Activated gamma-delta T cell (primary cell): ENCODE measurements around the gene GIMAP5.

ENCODE experiments used
- DNase-seq: peaks from one replicate; lab custom pipeline; 2025; lab: John Stamatoyannopoulos, UW
- total RNA-seq, 2 donors: gene quantifications; one replicate each; lab custom pipeline; 2026; lab: John Stamatoyannopoulos, UW

The GIMAP5 gene
- total RNA-seq = 93.6 to 141 reads per million in 2 donors

- DNase-seq = no peak
Measured at GRCh38 chr7:150737265-150738055, at the start of gene GIMAP5. GIMAP5 (plus strand) TSS chr7:150737418; CDS start chr7:150740885, 3,467 bp downstream.

GRCh38 chr7:150688630-150689029 is 48.6 kb upstream of the GIMAP5 start:
- no peak for DNase-seq

- DNase-seq = no peak
Measured at GRCh38 chr7:150695654-150696053, 41.6 kb upstream of the GIMAP5 start.

- no peak for DNase-seq
Measured at GRCh38 chr7:150703209-150703608, 34.0 kb upstream of the GIMAP5 start.

- no peak for DNase-seq
Measured at GRCh38 chr7:150715293-150715692, 21.9 kb upstream of the GIMAP5 start.

- DNase-seq = no peak
Measured at GRCh38 chr7:150715738-150716137, 21.5 kb upstream of the GIMAP5 start.

- DNase-seq = no peak
Measured at GRCh38 chr7:150716368-150716767, 20.9 kb upstream of the GIMAP5 start, which contains the start of gene GIMAP1. GIMAP1 (plus strand) TSS chr7:150716613; CDS start chr7:150719048, 2,435 bp downstream.

GRCh38 chr7:150716939-150717338 is 20.3 kb upstream of the GIMAP5 start:
- DNase-seq = no peak

- DNase-seq = no peak
Measured at GRCh38 chr7:150717814-150718420, 19.3 kb upstream of the GIMAP5 start.

GRCh38 chr7:150719436-150719835 is 17.8 kb upstream of the GIMAP5 start:
- DNase-seq = no peak

GRCh38 chr7:150719960-150720891 is 17.0 kb upstream of the GIMAP5 start:
- no peak for DNase-seq

- DNase-seq = no peak
Measured at GRCh38 chr7:150721970-150722373, 15.2 kb upstream of the GIMAP5 start.

GRCh38 chr7:150722431-150722931 is 14.7 kb upstream of the GIMAP5 start:
- no peak for DNase-seq

GRCh38 chr7:150723467-150723866 is 13.8 kb upstream of the GIMAP5 start:
- DNase-seq = no peak

- DNase-seq = no peak
Measured at GRCh38 chr7:150727381-150727780, 9.8 kb upstream of the GIMAP5 start.

GRCh38 chr7:150728011-150728410 is 9.2 kb upstream of the GIMAP5 start:
- DNase-seq = no peak

GRCh38 chr7:150728609-150729008 is 8.6 kb upstream of the GIMAP5 start:
- no peak for DNase-seq

GRCh38 chr7:150731916-150732315 is 5.3 kb upstream of the GIMAP5 start:
- DNase-seq = no peak

- no peak for DNase-seq
Measured at GRCh38 chr7:150732786-150733481, 4.3 kb upstream of the GIMAP5 start.

- DNase-seq = no peak
Measured at GRCh38 chr7:150733482-150734095, 3.6 kb upstream of the GIMAP5 start.

- no peak for DNase-seq
Measured at GRCh38 chr7:150734254-150734653, 3.0 kb upstream of the GIMAP5 start.
